HG02759 (cell line): Measurements from ENCODE around the gene SLC39A10.
"Not testable (repeated sequence)": the region's sequence is repeated elsewhere in the genome, so short reads cannot be mapped to it uniquely, and the experiment has no call there.

Experiments
- ATAC-seq: cut with Tn5 transposase; IDR thresholded peaks from one replicate; pipeline ENCODE4 v1.9.1; 2021; ENCODE audit warnings: mild to moderate bottlenecking, moderate library complexity; ENCODE audit not compliant: unreplicated experiment

SLC39A10 gene

GRCh38 chr2:195670191-195670590 lies 13.2 kb downstream of the SLC39A10 start:
- no peak for ATAC-seq

GRCh38 chr2:195671563-195671962 lies 14.5 kb downstream of the SLC39A10 start:
- ATAC-seq = no peak

GRCh38 chr2:195672674-195673073 lies 15.6 kb downstream of the SLC39A10 start:
- no peak for ATAC-seq

- ATAC-seq = no peak
Observed at GRCh38 chr2:195674491-195675221, 17.6 kb downstream of the SLC39A10 start.

GRCh38 chr2:195675783-195676427 lies 18.9 kb downstream of the SLC39A10 start:
- no peak for ATAC-seq

- no peak for ATAC-seq
Observed at GRCh38 chr2:195677290-195677689, 20.3 kb downstream of the SLC39A10 start.

- no peak for ATAC-seq
Observed at GRCh38 chr2:195677884-195678283, 20.9 kb downstream of the SLC39A10 start.

- ATAC-seq = no peak
Observed at GRCh38 chr2:195682077-195682476, 25.1 kb downstream of the SLC39A10 start.

- ATAC-seq = no peak
Observed at GRCh38 chr2:195683174-195683573, 26.1 kb downstream of the SLC39A10 start.

GRCh38 chr2:195686564-195686963 lies 29.5 kb downstream of the SLC39A10 start:
- ATAC-seq = no peak

- no peak for ATAC-seq
Observed at GRCh38 chr2:195687320-195688086, 30.5 kb downstream of the SLC39A10 start.

GRCh38 chr2:195692531-195692930 lies 35.5 kb downstream of the SLC39A10 start:
- not testable (repeated sequence) for ATAC-seq

GRCh38 chr2:195694553-195694952 lies 37.5 kb downstream of the SLC39A10 start:
- no peak for ATAC-seq

GRCh38 chr2:195695002-195695631 lies 38.1 kb downstream of the SLC39A10 start:
- ATAC-seq = no peak

- no peak for ATAC-seq
Observed at GRCh38 chr2:195696012-195696411, 39.0 kb downstream of the SLC39A10 start.

GRCh38 chr2:195697681-195698220 lies 40.7 kb downstream of the SLC39A10 start:
- ATAC-seq = no peak

GRCh38 chr2:195700480-195700879 lies 43.5 kb downstream of the SLC39A10 start:
- ATAC-seq = no peak

- no peak for ATAC-seq
Observed at GRCh38 chr2:195706161-195706900, 49.3 kb downstream of the SLC39A10 start.

- no peak for ATAC-seq
Observed at GRCh38 chr2:195709901-195710806, 53.1 kb downstream of the SLC39A10 start.
